HG02938 (cell line): ENCODE measurements around the gene SERINC4.

Experiments
- ATAC-seq: cut with Tn5 transposase; IDR thresholded peaks from one replicate; pipeline ENCODE4 v1.9.1; 2021; ENCODE audit warnings: mild to moderate bottlenecking, moderate library complexity; ENCODE audit not compliant: unreplicated experiment

The SERINC4 gene

DNA sequence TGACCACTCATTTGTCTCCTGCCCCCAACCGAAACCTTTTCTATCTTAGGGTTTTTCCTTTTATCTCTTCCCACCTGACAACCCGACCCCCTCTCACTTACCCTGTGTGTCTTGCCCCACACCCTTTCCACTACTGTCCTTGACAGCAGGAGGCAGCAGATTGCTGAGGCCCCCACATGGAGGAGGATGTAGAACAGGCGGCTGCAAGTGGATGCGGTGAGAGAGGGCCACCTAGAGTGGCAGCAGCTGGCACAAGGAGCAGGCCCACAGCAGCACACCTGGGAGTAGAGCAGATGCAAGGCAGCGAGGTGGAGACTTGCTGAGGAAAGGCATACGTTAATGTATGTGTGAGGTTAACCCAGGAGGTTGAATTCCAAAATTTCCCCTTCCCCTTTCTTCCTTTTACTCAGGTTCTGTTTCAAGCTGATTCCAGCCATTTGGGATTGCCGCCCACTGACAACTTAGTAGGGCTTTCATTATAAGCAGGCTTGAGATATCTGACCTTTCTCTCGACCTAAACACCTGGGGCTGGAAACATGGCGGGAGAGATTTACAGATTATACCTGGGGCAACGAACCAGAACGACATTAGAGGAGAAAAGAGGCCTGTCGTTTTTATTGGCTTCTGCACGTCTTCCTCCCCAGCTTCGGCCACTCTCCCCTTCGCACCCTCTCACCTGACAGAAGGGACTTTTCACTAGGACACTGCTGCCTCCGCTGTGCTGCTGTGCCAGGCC, 643 bp downstream of the SERINC4 start:
- ATAC-seq = no peak

DNA sequence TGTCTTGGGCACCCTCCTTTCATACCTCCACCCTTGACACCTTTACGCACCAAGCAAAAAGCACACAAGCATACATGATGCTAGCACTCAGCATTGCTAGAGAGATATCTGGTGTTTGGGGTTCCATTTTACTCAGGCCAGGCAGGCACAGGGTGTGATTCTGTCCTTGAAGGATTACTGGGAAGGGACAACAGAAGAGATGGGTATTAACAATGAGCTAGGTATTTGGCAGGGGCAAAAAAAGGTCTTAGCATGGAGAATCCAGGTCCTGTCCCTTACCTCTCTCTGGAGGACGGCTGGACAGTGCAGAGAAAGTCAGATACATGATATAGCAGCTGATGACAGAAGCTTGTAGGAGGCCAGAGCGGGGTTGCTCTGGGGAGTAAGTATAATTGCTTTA, 3.5 kb downstream of the SERINC4 start:
- no peak for ATAC-seq

DNA sequence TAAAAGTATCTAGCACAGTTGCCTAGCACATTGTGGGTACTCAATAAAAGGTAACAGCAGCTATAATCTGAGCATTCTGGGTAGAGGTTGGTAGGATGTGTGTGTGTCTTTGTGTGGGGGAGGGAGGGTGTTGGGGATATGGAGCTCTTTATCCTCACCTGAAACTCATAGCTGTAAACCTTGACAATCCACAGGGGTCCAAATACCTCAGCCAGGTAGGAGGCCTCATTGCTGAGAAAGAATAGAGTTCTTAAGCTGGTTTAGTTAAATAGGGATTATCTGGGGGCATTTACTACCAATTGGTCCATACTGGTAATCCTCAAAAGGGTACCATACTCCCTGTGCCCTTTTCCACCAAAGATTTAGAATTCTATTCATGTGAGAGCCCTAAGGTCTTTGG, 4.0 kb downstream of the SERINC4 start:
- no peak for ATAC-seq

DNA sequence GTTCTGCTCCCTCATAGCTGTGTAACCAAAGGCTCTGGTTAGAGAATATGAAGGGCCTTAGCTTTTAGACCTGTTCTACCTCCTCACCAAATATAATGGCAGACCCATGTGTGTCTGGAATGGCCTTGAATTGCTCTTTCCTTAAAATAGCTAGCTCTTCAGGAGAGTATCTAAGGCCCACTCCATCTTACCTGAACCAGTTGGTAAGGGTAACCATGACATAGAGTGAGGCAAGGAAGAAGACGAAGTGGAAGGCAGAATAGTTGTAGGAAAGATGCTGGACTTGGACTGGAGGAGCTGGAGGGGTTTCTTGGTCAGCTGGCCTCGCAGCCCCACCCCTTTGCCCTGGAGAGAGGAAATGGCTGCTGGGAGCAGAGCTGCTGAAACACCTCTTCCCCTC, 4.8 kb downstream of the SERINC4 start:
- ATAC-seq = no peak

DNA sequence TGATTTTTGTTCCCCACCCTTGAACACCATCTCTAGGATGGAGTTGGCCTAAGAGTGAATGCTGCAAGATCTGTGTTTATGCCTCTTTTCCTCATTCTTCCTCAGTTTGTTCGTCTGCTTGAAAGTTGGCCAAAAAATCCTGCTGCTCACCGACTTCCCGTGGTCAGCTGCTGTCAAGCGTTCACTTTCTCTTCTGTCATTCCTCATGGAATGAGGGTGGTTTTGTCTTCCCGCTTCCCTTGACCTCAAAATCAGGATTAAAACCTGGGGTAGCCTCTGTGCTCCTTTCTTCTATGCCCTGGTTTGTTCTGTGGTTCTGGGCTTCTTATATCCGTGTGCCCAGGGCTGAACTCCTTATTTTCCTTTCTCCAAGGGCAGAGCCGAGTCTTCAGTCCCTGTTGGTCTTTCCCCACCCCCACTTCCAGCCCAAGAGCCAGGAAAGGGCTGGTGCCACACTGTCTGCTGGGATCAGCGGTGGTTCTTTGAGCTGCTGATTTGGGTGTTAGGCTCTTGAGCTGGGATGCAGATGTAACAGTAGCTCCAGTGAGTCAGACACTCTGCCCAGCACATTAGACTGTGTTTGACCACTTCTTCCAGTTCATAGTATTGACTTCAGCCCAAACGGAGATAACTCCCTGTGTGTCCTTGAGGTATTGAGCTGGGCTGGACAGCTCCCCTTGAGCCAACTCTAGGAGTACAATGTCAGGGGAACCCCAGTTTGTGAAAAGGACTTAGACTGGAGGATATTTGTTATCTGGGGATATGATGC, 5.6 kb downstream of the SERINC4 start:
- no peak for ATAC-seq

DNA sequence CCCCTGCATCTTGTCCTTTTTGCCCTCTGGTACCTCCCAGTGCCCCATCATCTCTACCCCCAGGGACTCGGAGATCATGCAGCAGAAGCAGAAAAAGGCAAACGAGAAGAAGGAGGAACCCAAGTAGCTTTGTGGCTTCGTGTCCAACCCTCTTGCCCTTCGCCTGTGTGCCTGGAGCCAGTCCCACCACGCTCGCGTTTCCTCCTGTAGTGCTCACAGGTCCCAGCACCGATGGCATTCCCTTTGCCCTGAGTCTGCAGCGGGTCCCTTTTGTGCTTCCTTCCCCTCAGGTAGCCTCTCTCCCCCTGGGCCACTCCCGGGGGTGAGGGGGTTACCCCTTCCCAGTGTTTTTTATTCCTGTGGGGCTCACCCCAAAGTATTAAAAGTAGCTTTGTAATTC, 6.4 kb downstream of the SERINC4 start:
- no peak for ATAC-seq

DNA sequence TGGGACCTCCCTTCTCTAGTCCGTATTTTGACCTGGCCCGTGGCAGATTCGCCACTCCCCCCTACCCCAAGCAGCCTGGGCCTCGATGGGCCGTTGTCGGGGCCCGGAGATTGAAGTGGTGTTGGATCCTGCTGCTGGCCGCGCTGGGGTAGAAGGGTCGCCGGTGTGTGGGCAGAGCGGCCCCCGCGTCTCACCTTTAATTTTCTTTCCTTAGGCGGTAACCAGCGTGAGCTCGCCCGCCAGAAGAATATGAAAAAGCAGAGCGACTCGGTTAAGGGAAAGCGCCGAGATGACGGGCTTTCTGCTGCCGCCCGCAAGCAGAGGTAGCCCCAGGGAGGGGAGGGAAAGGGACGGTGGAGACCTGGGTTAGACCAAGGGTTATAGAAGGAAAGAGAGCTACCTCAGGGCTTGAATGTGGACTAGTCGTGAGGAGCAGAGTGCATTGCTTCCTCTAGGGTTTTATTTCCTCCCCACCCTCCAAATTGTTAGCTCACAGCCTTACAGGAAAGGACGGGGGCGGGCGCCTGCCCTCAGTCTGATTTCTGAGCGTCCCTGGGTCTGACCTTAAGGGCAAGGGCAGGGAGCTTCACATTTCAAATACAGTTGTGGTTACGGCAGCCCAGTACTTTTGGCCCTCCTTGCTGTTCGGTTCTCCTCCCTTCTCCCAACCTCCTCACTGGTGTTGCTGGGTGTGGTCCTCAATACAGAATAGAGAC, 7.1 kb downstream of the SERINC4 start:
- ATAC-seq = no peak

DNA sequence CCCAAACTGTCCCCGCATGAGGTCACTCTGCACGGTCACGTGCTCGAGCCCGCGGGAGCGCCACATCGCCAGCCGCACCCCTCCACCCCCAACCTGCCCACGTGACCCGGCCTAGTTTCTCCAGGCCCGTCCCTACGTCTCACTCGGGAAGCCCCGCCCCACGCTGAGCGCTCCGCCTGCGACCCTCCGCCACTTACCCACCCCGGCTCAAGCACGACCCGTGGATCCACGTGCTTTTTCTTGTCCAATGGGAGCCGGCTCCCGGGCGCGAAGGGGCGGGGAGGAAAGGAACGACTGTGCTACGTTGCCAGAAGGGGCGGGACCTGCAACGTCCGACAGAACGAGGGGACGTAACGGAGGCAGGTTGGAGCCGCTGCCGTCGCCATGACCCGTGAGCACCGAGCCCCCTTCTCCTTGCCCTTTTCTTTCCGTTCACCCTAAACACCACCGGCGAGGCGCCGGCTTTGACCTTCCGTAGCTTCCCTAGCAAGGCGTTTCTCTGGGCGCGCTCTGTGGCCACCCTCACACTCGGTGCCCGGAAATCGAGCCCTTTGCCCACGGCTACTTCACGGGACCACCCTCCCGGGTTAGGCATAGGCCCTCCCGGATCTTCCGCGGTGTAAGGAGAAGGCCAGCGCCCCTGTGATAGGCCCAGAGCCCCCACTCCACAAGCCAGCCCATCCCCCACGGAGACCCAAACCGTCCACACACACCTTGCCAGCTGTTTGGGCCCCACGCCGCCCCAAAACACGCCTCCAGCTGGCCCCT, 7.8 kb downstream of the SERINC4 start, which contains the start of gene SERF2:
SERF2 (plus strand) TSS at position 328 of the 768 bp plus-strand sequence; CDS start at position 385, 57 bp downstream.
- peak; percentile 84 for ATAC-seq

DNA sequence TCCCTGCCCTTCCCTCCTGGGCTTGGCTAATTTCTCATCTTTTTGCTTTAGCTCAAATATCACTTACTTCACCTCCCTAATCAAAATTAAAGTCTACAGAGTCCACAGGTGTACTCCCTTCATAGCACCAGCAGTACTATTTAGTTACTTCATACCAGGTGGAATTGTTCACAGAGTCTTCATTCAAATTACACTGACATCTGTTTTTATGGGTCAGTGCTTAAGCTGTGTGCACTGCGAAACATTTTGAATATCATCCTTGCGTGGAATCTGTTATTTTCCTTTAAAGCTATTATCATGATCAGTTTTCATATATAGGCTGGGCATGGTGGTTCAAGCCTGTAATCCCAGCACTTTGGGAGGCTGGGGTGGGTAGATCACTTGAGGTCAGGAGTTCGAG, 10.6 kb downstream of the SERINC4 start:
- no peak for ATAC-seq

DNA sequence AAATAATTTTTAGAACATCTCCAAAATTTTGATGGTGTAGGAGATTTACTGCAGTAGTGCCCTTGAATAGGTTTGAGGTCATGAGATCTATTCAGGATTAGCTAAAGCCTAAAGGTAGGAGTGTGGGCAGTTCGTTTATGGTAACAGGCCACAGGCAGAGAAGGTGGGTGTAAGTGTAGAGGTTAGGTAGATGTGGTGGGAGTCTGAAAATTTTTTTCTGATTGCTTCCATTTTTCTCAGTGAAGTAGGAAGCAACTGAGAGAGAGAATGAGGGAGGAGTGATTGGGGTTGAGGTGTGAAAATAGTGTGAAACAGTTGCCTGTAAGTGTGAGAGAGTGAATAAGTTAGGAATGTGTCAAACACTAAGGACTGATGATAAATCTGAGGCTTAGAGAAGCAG, 21.0 kb downstream of the SERINC4 start:
- no peak for ATAC-seq

DNA sequence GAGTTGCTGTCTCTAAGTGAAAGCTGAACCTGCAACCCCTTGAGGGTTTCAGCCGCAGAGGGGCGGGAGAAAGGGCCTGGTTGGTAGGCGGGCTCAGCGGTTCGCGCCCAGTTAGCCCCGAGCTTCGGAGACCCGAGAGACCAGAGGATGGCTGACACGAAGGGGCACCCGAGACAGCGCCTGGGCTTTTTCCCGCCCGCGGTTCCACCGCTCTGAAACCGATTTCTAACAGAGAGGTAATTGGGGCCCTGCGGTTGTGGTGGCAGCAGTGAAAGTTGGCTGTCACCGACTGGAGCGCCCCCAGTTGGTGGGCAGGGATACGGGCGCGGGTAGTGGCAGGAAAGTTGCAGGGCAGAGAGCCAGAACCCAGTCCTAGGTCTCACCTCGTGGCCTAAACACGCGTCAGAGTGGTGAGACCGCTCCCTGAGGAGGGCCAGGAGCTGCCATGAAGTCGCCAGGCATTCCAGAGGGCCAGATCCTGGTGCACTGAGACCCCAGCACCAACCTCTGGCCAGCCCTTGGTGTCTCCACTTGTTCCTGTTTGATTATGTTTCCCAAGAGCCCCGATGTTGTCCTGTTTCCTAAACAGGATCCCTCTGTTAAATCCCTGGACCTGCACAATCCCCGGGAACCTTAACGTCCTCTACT, 22.6 kb downstream of the SERINC4 start:
- peak; percentile 47 for ATAC-seq

DNA sequence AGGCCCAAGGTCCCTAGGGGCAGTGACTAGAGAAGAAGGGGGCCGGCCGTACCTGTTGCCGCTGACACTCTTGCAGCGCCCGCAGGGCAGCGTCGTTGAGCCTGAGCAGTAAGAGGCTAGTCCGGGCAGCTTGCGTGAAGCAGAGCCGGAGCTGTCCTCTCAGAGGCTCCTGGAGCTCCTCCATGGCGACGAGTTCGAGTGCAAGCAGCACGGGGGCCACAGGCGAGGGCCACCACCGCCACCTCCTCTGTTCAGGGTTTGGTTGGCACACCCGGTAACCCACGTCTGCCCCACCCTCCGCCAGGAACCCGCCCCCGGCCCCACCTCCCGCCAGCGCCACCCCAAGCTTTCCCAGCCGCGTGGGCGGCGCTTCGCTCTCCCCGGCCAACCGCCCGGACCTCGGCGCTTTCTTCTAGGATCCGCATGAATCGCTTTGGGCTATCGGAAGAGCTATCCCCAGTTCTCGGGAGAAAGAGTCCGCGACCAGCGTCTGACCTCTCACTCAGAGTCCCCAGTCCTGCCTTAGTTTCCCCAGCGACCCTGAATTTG, 23.2 kb downstream of the SERINC4 start, which contains the start of gene ELL3:
ELL3 (minus strand) TSS at position 249 of the 549 bp plus-strand sequence; CDS start at position 184, 65 bp downstream.
- ATAC-seq = peak; percentile 28

DNA sequence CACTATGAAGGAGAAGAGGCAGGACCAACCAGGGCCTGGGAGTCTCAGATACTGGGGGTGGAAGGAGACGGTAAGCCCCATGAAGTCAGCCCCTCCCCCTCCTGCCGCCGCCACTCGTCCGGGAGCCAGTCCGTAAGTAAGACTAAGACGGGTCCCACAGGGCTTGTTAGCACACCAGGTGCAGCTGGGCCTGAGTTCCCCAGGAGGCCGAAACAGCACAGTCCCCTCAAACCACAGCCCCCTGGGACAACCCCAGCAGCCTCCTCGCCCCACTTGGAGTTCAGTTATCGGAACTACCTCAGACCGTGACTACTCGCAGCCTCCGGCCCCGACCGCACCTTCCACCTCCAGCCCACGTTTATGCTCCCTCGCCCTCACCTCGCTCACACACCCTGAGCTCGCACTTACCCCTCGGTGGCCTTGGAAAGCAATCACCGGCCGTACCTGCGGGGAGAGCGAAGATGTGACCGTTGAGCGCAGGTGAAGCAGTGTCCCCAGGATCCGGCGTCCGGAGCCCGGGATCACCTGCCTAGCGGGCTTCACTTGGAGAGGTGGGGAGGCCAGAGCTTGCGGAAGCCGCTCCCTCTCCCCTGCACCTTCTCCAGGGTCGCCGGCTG, 23.8 kb downstream of the SERINC4 start:
- peak; percentile 66 for ATAC-seq

DNA sequence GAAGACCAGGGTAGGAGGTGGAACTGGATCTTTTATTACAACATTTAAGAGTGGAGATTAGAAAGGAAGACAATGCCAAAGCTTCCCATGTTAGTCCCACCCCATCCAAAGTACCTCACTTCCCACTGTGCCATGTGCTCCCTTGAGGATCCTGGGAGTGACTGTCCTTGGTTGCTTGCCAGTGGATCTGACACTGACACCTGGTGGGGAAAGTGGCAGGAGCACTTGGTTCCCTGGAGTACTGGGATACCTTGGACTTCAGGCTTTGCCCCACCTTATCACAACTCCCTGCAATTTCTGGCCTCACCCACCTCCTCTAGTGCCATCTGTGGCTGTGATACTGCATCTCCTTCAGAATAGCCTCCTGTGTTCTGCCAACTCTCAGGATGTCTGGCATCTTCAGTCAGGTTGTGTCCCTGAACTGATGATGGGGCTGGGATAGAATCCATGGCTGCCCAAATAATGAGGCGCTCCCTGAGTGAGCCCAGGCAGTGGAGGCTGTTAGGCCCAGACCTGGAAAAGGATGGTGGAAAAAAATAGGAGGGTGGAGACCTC, 24.5 kb downstream of the SERINC4 start:
- no peak for ATAC-seq

DNA sequence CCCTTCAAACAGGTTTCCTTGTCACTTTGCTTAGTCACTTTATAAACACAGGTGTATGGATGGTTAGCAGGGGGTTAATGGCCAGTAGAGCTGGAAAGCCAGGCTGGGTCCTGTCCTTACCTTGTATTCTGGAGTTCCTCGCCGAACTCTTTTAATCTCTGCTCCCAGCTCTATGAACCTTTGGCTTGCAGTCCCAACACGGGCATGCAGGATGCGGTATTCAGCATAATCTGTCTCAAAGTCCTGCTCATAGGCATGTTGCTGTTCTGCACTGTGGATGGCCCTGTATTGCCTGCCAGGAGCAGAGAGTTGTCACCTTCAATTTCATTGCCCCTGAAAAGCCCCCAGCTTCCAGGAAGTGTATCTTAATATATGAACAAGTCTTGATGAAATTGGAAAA, 26.0 kb downstream of the SERINC4 start:
- no peak for ATAC-seq

DNA sequence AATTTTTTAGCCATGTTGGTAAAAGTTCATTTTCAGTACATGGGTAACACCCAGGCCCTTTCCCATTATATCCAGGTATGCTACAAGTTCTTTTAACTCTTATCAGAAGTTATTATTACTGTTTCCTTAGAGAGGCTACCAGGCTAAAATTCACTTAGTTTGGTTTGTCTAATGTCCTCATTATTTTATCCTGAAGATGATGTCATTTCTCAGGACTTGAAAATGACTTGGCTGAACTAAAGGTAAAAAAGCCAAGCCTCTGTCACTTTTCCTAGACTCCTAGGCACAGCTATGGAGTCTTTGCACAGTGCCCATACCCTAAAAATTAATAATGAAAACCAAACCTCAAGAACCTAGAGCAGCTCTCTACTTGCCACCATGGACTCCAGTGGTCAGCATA, 27.4 kb downstream of the SERINC4 start:
- no peak for ATAC-seq

DNA sequence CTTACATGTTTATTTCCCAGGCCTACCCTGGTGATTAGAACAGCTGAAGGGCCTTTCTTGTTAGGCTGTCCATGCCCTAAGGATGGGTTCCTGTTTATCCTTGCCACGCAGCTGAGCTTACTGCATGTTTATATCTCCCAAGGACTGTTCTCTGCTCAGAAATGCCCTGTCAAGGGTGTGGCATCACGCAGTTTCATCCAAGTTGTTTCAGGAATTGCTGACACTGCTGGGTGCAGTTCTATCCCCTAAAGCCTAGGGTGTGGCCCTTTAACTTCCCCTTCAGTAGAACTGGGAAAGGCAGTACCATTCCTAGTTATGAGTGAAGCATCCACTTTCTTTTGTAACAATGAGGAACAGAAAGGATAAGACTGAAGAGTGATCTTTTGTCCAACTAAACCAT, 28.2 kb downstream of the SERINC4 start:
- no peak for ATAC-seq

DNA sequence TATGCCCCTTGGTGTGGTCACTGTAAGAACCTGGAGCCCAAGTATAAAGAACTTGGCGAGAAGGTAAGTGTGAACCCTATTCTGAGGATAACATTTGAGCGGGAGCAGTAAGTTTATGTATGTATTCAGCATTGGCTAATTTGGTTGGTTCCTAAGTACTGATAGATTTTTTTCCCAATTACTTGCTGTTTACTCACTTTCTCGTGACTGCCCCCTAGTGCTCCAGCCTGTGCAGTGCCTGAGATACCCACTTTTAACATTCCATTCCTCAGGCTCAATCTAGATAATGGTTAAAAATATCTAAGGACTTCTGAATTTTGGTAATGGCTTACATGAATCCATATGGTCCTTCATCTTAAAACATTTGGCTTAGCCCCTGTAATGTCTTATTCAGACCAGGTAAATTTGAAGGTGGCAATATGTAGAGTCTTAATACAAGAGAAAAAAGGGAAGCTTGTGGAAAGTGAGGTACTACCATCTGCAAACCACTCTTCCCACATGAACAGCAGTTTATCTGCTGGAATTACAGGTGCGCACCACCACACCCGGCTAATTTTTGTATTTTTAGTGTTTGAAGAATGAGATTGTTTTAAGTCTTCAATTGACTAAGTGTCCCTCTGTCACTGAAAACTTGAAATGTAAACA, 30.3 kb downstream of the SERINC4 start:
- no peak for ATAC-seq
